ENCODE measurements around the gene MRPS12.
A peak's percentile ranks its signal among the peaks of the same experiment; 100 is the strongest.

The MRPS12 gene

DNA sequence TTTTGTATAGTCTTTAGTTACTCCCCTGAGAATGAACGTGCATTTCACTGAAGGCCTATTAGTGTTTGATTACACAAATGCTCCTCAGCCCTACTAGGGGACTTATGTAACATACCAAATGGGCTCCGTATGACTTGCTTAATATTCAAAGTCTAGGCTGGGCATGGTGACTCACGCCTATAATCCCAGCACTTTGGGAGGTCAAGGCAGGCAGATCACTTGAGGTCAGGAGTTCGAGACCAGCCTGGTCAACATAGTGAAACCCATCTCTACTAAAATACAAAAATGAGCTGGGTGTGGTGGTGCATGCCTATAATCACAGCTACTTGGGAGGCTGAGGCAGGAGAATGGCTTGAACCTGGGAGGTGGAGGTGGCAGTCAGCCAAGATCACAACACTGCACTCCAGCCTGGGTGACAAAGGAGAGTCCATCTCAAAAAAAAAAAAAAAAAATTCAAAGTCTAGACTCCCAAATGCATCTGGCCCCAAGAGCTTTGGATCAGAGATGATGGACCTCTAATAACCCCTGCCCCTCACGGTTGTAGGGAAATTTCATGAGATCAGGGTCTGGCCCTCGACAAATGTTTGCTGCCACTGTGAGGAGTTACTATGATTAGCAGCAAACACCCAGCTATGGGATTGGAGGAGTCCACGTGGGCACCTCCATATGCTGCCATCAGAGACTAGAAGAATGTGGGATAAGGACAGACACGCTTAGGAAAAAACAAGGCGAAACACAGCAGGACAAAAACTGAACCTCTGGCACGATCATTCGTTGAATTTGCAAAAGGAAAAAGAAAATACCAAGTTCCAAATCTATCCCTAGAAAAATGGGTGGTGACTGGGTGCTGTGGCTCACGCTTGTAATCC is 40.2 kb downstream of the MRPS12 start:
- Histone ChIP-seq H3K4ac (ENCODE audit: low read length) (no peak overlapping the region), H3K36me3 (replicated peaks in 1 of 2; ENCODE audit: control insufficient read depth in 2 of 2, insufficient read depth in 2 of 2, low read length in 2 of 2) (no peaks in the 10 kb centered on the region), H3K4me3 (ENCODE audit: low read length in 2 of 2) (no peak overlapping the region), H3K9me3 (replicated peaks in 1 of 2; ENCODE audit: control insufficient read depth in 2 of 2, insufficient read depth in 1 of 2, low read depth in 1 of 2, low read length in 2 of 2) (no peaks in the 10 kb centered on the region), H3K18ac (ENCODE audit: low read length) (no peak overlapping the region), H3K4me2 (ENCODE audit: insufficient read depth, low read length, poor library complexity, severe bottlenecking) (no peak overlapping the region), H2BK12ac (ENCODE audit: low read length) (no peak overlapping the region), H4K91ac (ENCODE audit: low read depth, low read length, poor library complexity) (no peak overlapping the region), H3K79me1 (ENCODE audit: low read depth, low read length) (no peaks in the 10 kb centered on the region), H2BK15ac (ENCODE audit: low read length) (no peak overlapping the region), H2BK5ac (ENCODE audit: low read length) (no peak overlapping the region), H3K14ac (ENCODE audit: low read length) (no peak overlapping the region), H2AK5ac (ENCODE audit: low read depth, low read length) (no peak overlapping the region), H3K27me3 (ENCODE audit: control insufficient read depth in 3 of 3, insufficient read depth in 3 of 3, low read depth in 1 of 3, low read length in 3 of 3) (peaks cover 0 to 16% (median 0%) of the 10 kb centered on the region in 3 experiments), H2AFZ (ENCODE audit: low read length) (no peak overlapping the region), H2BK120ac (ENCODE audit: low read depth, low read length) (no peak overlapping the region), H3K27ac (replicated peaks; ENCODE audit: low read length) (no peak overlapping the region), H3K4me1 (ENCODE audit: control insufficient read depth in 2 of 2, insufficient read depth in 1 of 2, low read depth in 1 of 2, low read length in 2 of 2) (peaks cover 0 to under 1% of the 10 kb centered on the region in 2 donors), H4K8ac (ENCODE audit: low read depth, low read length) (no peak overlapping the region), H3K9ac (ENCODE audit: low read depth, low read length, poor library complexity) (no peak overlapping the region), H3K23ac (ENCODE audit: low read depth, low read length, poor library complexity) (no peak overlapping the region)
- WGBS, 2 donors (ENCODE audit: extremely low coverage in 2 of 2, insufficient read length in 2 of 2, insufficient replicate concordance in 1 of 2): no CpG with 5 or more reads among the region's 12 CpGs
- no peak for DNase-seq (ENCODE audit: low spot score)

DNA sequence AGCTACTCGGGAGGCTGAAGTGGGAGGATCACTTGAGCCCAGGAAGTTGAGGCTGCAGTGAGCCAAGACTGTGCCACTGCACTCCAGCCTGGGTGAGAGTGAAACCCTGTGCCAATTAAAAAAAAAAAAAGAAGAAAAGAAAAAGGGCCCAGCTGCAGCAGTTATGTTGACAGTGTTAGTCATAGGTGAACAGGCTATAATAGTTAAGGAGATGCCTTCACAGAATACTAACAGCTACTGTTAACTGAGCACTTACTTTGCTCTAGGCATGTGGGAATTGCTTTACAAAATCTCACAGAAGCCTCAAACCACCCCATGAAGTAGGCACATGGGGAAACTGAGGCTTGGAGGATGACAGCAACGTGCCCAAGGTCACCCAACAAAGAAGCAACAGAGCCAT is 40.9 kb downstream of the MRPS12 start:
- no peak for DNase-seq (ENCODE audit: low spot score)
- Histone ChIP-seq H4K8ac (ENCODE audit: low read depth, low read length) (no peak overlapping the region), H2BK15ac (ENCODE audit: low read length) (no peak overlapping the region), H4K91ac (ENCODE audit: low read depth, low read length, poor library complexity) (no peak overlapping the region), H3K4ac (ENCODE audit: low read length) (no peak overlapping the region), H2AFZ (ENCODE audit: low read length) (no peak overlapping the region), H2BK5ac (ENCODE audit: low read length) (no peak overlapping the region), H2BK120ac (ENCODE audit: low read depth, low read length) (no peak overlapping the region), H3K14ac (ENCODE audit: low read length) (no peak overlapping the region), H3K27ac (replicated peaks; ENCODE audit: low read length) (no peak overlapping the region), H2BK12ac (ENCODE audit: low read length) (no peak overlapping the region), H3K36me3 (replicated peaks in 1 of 2; ENCODE audit: control insufficient read depth in 2 of 2, insufficient read depth in 2 of 2, low read length in 2 of 2) (no peaks in the 10 kb centered on the region), H3K27me3 (ENCODE audit: control insufficient read depth in 3 of 3, insufficient read depth in 3 of 3, low read depth in 1 of 3, low read length in 3 of 3) (peaks cover 0 to 24% (median 0%) of the 10 kb centered on the region in 3 experiments), H3K9me3 (replicated peaks in 1 of 2; ENCODE audit: control insufficient read depth in 2 of 2, insufficient read depth in 1 of 2, low read depth in 1 of 2, low read length in 2 of 2) (no peaks in the 10 kb centered on the region), H3K9ac (ENCODE audit: low read depth, low read length, poor library complexity) (no peak overlapping the region), H3K79me1 (ENCODE audit: low read depth, low read length) (no peaks in the 10 kb centered on the region), H3K4me3 (ENCODE audit: low read length in 2 of 2) (no peak overlapping the region), H3K4me2 (ENCODE audit: insufficient read depth, low read length, poor library complexity, severe bottlenecking) (no peak overlapping the region), H3K23ac (ENCODE audit: low read depth, low read length, poor library complexity) (no peak overlapping the region), H3K18ac (ENCODE audit: low read length) (no peak overlapping the region), H2AK5ac (ENCODE audit: low read depth, low read length) (no peak overlapping the region), H3K4me1 (ENCODE audit: control insufficient read depth in 2 of 2, insufficient read depth in 1 of 2, low read depth in 1 of 2, low read length in 2 of 2) (peaks cover 0 to 6% of the 10 kb centered on the region in 2 donors)
- no CpG with 5 or more reads among the region's 2 CpGs for WGBS, 2 donors (ENCODE audit: extremely low coverage in 2 of 2, insufficient read length in 2 of 2, insufficient replicate concordance in 1 of 2)

DNA sequence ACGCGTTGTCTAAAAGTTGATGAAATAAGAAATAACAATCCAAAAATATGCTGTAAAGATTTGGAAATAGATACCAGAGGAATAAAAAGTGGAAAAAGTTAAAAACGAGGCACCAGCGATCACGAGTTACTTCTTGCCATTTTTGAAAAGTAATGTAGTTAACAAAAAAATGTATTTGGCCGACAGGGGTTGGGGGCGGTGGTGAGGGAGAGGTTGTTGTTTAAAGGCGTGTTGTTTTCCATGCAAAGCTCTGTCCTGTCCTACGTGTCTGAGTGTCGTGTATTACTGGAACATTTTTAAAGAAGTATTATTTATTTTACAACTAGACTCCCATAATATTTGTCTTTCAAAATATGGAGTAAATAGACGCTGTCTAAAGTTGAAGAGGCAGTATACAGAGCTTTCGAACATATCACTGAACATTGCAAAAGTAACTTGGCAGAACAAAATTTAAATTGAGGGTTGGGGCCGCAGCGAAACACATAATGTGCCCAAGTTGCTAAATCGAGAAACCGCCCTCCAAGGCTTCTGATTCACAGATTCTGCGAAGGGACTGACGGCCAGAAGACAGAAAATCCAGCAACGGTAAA is 44.0 kb downstream of the MRPS12 start:
- no peak overlapping the region for H2AK5ac ChIP-seq (ENCODE audit: low read depth, low read length)
- no peak overlapping the region for H4K8ac ChIP-seq (ENCODE audit: low read depth, low read length)
- H3K14ac ChIP-seq (ENCODE audit: low read length): no peak overlapping the region
- H3K4ac ChIP-seq (ENCODE audit: low read length): no peak overlapping the region
- H3K9me3 ChIP-seq (replicated peaks in 1 of 2; ENCODE audit: control insufficient read depth in 2 of 2, insufficient read depth in 1 of 2, low read depth in 1 of 2, low read length in 2 of 2): no peaks in the 10 kb centered on the region
- WGBS, 2 donors (ENCODE audit: extremely low coverage in 2 of 2, insufficient read length in 2 of 2, insufficient replicate concordance in 1 of 2): no CpG with 5 or more reads among the region's 19 CpGs
- H2BK120ac ChIP-seq (ENCODE audit: low read depth, low read length): no peak overlapping the region
- H2AFZ ChIP-seq (ENCODE audit: low read length): peak overlapping the region; percentile 85
- no peak overlapping the region for H2BK15ac ChIP-seq (ENCODE audit: low read length)
- H3K23ac ChIP-seq (ENCODE audit: low read depth, low read length, poor library complexity): no peak overlapping the region
- H3K27ac ChIP-seq (replicated peaks; ENCODE audit: low read length): no peak overlapping the region
- peak overlapping the region; percentile 96 for H3K18ac ChIP-seq (ENCODE audit: low read length)
- H3K4me1 ChIP-seq (ENCODE audit: control insufficient read depth in 2 of 2, insufficient read depth in 1 of 2, low read depth in 1 of 2, low read length in 2 of 2): peaks cover 0 to 6% of the 10 kb centered on the region in 2 donors
- no peak overlapping the region for H4K91ac ChIP-seq (ENCODE audit: low read depth, low read length, poor library complexity)
- H3K36me3 ChIP-seq (replicated peaks in 1 of 2; ENCODE audit: control insufficient read depth in 2 of 2, insufficient read depth in 2 of 2, low read length in 2 of 2): no peaks in the 10 kb centered on the region
- no peak for DNase-seq (ENCODE audit: low spot score)
- H3K9ac ChIP-seq (ENCODE audit: low read depth, low read length, poor library complexity): no peak overlapping the region
- peaks cover 0 to 30% (median 0%) of the 10 kb centered on the region in 3 experiments for H3K27me3 ChIP-seq (ENCODE audit: control insufficient read depth in 3 of 3, insufficient read depth in 3 of 3, low read depth in 1 of 3, low read length in 3 of 3)
- no peaks in the 10 kb centered on the region for H3K79me1 ChIP-seq (ENCODE audit: low read depth, low read length)
- peak overlapping the region; percentile 90 for H3K4me2 ChIP-seq (ENCODE audit: insufficient read depth, low read length, poor library complexity, severe bottlenecking)
- H3K4me3 ChIP-seq (ENCODE audit: low read length in 2 of 2): peak overlapping the region; percentile 28 to 93
- no peak overlapping the region for H2BK12ac ChIP-seq (ENCODE audit: low read length)
- H2BK5ac ChIP-seq (ENCODE audit: low read length): no peak overlapping the region

DNA sequence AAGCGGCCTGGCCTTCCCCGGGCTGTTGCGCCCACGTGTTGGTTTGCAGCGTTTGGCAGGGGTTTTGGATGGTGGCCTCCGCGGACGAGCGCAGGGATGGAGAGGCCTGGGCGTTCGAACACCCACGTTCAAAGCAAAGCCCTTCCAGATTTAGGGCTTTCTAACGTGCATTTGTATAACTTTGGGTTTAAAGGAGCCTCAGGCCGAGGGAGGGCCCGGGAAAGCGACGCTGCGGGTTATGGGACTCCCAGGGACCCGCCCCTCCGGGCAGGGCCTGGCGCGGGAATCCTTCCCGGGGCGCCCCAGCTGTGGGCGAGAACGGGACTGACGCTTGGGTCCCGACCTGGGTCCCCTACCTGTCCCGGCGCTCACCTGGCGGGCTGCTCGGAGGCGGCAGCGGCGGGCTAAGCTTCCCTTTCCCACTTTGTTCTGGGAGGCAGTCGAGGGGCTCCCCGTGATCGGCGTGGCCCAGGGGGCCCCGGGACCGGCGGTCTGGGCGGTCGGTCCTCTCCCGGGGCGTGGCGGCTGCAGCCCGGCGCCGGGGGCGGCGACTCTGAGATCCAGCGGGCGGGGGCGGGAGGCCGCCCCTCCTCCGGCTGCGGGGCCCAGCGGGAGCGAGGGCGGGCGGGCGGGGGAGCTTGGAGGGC is 44.6 kb downstream of the MRPS12 start, which contains the start of gene FBXO17:
TSS of gene FBXO17 (minus strand) at position 529 of the 647 bp plus-strand sequence. CDS start 25,423 bp downstream, outside the sequence.
- Histone ChIP-seq H3K4ac (ENCODE audit: low read length) (no peak within 1 kb of the TSS), H3K36me3 (replicated peaks in 1 of 2; ENCODE audit: control insufficient read depth in 2 of 2, insufficient read depth in 2 of 2, low read length in 2 of 2) (no peaks in the 10 kb centered on the region), H2BK5ac (ENCODE audit: low read length) (peak within 1 kb of the TSS; percentile 75), H3K23ac (ENCODE audit: low read depth, low read length, poor library complexity) (peak within 1 kb of the TSS; percentile 91), H3K9ac (ENCODE audit: low read depth, low read length, poor library complexity) (peak within 1 kb of the TSS; percentile 88), H3K79me1 (ENCODE audit: low read depth, low read length) (no peaks in the 10 kb centered on the region), H2BK12ac (ENCODE audit: low read length) (no peak within 1 kb of the TSS), H3K4me2 (ENCODE audit: insufficient read depth, low read length, poor library complexity, severe bottlenecking) (peak within 1 kb of the TSS; percentile 90), H3K9me3 (replicated peaks in 1 of 2; ENCODE audit: control insufficient read depth in 2 of 2, insufficient read depth in 1 of 2, low read depth in 1 of 2, low read length in 2 of 2) (no peaks in the 10 kb centered on the region), H2AK5ac (ENCODE audit: low read depth, low read length) (peak within 1 kb of the TSS; percentile 75), H2AFZ (ENCODE audit: low read length) (peak within 1 kb of the TSS; percentile 85), H3K27ac (replicated peaks; ENCODE audit: low read length) (peak within 1 kb of the TSS; percentile 59), H2BK120ac (ENCODE audit: low read depth, low read length) (no peak within 1 kb of the TSS), H3K27me3 (ENCODE audit: control insufficient read depth in 3 of 3, insufficient read depth in 3 of 3, low read depth in 1 of 3, low read length in 3 of 3) (peaks cover 0 to 30% (median 0%) of the 10 kb centered on the region in 3 experiments), H4K8ac (ENCODE audit: low read depth, low read length) (no peak within 1 kb of the TSS), H3K4me3 (ENCODE audit: low read length in 2 of 2) (peak within 1 kb of the TSS; percentile 28 to 93), H3K18ac (ENCODE audit: low read length) (peak within 1 kb of the TSS; percentile 96), H3K4me1 (ENCODE audit: control insufficient read depth in 2 of 2, insufficient read depth in 1 of 2, low read depth in 1 of 2, low read length in 2 of 2) (peaks cover 0 to 6% of the 10 kb centered on the region in 2 donors), H2BK15ac (ENCODE audit: low read length) (no peak within 1 kb of the TSS), H3K14ac (ENCODE audit: low read length) (peak within 1 kb of the TSS; percentile 47), H4K91ac (ENCODE audit: low read depth, low read length, poor library complexity) (no peak within 1 kb of the TSS)
- peak; percentile 50 for DNase-seq (ENCODE audit: low spot score)
- no CpG with 5 or more reads among the region's 63 CpGs for WGBS, 2 donors (ENCODE audit: extremely low coverage in 2 of 2, insufficient read length in 2 of 2, insufficient replicate concordance in 1 of 2)
